Left forelimb (tissue), 1 donor: ENCODE measurements around the gene VWA5B1.

Experiments used
- DNase-seq: peaks from one replicate; pipeline ENCODE4 v3.0.0-alpha.2; 2018; ENCODE audit warnings: low spot score

The VWA5B1 gene

DNA sequence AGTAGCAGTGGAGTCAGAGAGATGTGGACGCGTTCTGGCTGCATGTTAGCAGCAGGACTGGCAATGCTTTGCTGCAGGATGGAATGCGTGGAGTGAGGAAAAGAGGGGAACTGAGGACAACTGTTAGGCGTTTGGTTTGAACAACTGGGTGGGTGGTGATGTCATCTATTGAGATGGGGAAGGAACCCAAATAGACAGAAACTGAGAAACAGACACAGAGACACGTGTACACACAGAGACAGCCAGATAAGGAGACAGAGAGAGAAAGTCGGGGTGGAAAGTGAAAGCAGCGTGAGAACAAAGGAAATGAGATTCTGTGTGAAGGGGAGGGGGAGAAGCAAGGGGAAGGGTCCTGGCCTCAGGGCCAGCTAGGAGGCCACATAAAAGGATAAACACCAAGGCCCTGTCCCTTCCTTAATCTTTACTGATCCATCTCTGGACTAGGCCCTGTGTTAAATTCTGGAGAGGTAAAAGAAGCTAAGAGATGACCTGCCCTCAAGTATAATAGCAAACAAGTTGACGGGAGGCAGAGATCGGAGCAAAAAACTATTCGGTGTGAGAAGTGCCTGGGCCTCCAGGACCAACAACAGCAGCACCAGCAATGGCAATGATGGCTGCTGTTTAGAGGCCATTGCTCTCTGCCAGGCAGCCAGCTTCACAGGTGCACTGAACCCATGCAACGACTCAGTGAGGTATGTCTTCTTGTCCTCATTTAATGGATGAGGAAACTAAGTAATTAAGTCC, 31.6 kb downstream of the VWA5B1 start:
- no peak for DNase-seq

DNA sequence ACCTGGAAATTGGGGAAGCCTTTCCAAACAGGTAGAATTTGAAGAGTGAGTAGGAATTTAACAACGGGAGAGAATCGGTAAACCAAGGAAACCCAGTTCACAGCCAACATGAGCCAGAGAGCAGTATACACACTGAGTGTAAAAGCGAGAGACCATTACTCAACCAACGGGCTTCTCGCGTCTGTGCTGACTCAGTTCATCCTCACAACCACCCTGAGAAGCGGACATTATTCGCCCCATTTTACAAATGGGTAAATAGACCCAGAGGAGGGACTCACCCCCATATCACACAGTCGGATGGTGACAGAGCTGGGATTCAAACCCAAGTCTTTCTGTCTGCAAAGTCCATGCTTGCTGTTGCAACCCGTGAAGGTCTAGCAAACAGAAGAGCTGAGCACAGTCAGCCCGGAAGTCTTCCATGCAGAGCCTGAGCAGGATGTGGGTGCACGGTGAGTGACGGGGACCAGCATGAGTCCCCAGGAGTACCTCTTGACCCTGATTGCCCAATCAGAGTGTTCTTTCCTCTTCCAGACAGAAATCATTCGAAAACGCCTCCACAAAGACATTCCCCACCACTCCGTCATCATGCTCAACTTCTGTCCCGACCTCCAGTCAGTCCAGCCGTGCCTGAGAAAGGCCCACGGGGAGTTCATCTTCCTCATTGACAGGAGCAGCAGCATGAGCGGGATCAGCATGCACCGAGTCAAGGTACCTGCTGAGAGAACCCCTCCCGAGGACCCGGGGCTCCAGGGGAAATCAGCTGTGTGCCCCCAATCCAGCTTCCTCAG, 32.3 kb downstream of the VWA5B1 start:
- no peak for DNase-seq

DNA sequence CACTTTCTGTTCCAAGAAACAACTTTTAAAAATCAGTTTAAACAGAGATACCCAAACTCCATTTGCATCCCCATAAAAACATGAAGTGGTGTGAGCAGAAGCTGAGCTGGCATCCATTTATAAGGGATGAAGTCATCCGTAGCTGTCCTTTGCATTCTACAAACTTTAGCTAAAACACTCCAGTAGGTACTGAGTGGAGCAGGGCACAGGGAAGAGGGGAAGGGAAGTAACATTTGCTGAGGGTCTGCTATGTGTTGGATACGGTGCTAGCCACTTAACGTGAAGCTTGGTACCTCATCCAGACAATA, 32.9 kb downstream of the VWA5B1 start:
- DNase-seq = no peak

DNA sequence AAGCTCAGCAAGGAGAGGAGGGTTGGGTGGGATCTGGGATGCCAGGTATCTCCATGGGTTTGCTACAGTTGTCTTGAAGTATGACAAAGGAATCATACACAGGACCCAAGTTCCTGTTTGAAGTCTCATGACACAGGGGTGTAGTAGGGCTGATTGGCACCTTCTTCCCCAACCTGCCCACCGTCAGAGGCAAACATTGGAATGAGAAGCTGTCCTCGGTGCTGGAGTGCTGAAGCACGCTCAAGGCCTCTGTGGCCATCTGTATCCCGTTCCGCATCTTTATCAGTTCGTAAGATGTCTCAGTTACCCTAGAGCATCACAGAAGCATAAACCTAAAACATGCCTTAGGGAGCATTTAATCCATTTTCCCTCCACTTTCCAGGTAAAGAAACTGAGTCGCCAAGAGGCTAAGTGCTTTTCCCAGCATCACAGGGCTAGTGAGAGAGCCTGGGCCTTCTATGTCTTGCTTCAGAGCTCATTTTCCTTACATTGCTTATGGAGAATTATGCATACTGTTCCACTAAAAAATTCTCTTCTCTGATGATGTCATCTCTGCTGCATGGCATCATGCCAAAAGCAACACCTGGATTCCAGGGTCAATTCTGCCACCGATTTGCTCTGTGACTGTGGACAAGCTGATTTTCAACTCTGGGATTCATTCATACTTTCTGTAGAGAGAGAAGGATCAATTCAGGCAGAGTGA, 34.2 kb downstream of the VWA5B1 start:
- no peak for DNase-seq

DNA sequence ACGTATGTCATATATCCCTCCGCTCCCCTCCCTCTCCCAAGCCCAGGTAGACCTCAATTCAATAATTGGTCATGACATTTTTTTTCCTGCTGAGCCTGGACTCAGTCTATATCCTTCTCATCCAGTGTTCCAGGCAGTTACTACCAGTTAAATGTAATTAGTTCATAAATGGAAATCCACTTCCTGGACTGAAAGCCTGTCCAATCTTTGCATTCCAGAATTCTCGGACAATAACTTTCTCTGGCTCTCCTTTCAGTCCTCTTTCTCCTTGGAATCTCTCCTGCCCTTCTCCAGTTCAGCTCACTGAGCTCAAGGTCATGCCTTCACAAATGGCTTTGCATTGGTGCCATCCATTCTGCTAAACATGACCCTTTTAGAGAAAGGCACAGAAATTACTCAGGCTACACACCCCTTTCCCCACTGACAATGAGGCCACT, 34.8 kb downstream of the VWA5B1 start:
- DNase-seq = no peak

DNA sequence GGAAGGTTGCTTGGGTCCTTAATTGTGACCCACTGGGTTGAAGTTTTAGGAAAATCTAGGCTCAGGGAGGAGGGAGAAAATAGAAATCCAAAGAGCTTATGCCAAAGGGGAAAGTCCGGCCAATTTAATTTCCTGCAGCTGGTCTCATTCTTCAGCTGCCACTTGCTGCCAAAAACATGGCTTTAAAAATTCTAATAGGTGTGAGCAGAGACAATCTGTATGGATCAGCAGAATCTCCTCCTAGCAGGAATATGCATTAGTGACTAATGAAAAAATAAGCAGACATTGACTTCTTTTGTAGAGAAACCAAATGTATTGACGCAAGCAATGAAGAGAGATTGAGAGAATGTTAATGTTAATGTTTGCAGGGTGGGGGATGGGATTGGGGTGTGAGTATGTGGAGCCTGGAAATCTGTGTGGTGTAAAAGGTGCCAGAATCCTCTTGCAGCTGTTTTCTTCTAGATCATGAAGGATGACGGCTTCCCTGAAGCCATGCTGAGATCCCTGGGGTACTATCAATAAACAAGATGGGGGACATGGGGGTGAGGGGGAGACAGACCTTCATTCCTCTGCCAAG, 35.3 kb downstream of the VWA5B1 start:
- no peak for DNase-seq

DNA sequence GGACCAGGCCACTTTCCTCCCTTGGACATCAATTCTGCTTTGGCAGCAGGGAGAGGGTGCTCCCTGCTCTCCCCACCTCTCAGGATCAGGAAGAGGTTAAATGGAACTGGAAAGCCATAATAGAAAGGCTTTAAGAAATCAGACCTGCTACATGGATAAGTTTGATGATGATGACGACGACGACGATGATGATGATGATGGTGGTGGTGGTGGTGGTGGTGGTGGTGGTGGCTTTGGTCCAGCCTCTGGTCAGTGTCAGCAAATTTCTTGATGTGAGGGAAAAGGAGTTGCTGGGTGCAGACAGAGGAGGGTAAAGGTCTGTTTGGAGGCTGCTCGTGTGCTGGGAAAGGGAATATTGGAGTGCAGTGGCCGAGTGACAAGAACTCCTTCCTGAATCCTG, 36.8 kb downstream of the VWA5B1 start:
- DNase-seq = no peak

DNA sequence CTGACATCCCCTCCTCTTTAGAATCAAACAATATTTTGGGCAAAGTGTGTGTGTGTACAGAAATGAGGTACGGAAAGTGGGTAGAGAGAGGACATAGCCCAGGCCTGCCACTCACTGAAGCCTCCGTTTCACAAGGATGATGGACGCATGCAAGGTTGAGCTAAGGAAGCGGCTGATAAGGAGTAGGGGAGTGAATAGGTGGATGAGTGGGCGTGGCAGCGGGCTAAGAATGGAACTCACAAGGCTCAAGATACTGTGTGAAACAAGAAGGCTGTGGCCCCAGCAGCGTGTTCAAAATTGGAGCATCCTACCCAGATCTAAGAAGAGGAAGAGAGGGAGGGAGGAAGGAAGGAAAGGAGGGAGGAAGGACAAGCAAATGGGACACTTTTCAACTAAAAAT, 37.5 kb downstream of the VWA5B1 start:
- no peak for DNase-seq

DNA sequence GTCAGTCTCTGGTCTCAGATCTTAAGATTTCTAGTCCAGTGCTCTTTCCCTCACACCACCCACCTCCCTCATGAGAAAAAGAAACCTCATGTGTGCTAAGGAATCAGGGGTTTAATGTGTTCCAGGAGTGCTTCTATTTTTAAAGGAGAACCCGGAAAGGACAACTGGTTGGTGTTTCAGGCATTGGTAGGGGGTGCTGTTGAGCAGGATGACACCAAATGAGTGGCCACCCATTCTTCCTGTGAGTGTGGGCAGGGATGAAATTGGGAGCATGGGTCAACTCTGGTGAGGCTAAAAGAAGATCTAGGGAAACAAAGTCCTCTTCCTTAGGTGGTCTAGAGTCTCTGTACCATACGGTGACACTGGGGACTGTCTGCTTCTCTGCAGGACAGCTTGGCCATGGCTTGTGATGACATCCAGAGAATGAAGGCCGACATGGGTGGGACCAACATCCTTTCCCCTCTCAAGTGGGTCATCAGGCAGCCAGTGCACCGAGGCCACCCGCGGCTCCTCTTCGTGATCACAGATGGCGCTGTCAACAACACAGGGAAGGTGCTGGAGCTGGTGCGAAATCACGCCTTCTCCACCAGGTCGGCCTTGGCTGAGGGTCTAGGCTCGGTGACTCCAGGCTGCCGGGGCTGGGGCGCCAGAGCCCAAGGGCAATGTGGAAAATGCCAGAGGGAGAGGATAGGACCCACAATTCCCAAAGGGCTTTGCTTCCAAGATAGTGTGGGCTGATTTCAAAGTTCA, 39.3 kb downstream of the VWA5B1 start:
- no peak for DNase-seq

DNA sequence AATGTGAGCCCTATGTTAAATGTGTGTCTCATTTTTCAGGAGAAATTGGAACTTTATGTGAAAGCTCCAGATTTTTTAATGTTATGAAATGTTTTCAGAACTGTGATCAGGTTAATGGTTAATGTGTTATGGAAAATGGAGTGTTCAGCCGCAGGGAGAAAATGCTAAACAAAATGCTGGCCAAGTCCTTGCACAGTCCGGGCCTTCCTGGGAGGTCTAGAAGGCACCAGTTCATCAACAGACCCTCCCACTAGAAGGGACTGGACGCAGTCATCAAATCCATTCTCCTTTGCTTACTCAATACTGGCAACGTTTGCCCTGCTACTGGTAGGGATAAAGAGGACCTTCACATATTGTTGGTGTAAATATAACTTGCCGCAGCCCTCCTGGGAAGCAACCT, 43.4 kb downstream of the VWA5B1 start:
- DNase-seq = no peak

DNA sequence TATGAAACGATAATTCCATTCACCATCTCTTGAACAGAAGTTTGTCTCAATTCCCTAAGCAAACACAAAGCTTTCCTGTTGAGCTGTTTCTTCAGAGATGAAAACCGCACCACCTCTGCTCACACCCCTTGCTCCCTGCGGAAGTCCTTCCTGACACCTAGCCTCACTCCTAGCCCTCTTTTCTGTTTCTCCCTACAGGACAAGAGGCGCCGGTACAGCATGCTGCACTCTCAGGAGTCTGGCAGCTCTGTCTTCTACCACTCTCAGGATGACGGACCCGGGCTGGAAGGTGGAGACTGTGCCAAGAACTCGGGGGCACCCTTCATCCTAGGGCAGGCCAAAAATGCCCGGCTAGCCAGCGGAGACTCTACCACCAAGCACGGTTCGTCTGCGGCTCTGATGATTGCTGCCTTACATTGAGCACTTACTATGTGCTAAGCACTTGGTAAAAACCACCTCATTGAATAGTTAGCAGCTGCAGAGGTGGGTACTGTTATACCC, 45.5 kb downstream of the VWA5B1 start:
- DNase-seq = no peak

DNA sequence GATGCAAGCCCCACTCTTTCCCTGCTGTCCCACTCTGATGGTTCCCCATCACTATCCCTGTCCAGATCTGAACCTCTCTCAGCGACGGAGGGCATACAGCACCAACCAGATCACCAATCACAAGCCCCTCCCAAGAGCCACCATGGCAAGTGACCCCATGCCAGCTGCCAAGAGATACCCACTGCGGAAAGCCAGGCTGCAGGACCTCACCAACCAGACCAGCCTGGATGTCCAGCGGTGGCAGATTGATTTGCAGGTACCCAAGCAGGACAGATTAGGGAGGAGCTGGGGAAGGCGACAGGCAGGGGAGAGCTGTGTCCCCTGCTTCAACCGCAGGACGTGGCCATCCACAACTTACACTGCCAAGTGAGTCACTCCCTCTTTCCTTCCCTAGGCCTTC, 46.9 kb downstream of the VWA5B1 start:
- DNase-seq = no peak

DNA sequence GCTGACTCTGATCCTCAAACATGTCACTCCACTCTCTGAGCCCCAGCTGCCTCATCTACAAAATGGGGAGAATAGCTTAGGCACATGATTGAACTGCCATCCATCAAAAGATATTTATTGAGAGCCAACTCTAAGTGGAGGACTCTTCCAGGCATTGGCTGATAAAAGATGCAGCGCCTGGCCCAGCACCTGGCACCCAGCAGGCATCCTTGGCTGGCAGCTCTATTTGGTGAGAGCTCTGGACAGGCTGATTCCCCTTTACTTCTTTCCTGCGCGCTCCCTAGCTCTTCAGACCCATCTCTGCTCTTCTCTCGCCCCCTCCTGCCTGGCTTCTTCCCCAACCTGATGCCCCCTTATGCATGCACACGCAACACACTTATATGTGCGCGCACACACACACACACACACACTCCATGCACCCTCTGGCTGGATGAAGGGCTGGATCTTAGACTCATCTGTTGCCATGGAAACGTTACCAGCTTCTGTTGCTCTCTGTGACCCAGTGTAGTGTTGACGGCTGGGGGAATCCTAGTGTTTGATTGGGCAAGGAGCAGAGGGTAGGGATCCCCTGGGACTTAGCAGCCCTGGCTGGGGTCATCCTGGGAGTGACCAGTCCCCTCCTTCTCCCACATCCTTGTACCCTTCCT, 49.3 kb downstream of the VWA5B1 start:
- no peak for DNase-seq

DNA sequence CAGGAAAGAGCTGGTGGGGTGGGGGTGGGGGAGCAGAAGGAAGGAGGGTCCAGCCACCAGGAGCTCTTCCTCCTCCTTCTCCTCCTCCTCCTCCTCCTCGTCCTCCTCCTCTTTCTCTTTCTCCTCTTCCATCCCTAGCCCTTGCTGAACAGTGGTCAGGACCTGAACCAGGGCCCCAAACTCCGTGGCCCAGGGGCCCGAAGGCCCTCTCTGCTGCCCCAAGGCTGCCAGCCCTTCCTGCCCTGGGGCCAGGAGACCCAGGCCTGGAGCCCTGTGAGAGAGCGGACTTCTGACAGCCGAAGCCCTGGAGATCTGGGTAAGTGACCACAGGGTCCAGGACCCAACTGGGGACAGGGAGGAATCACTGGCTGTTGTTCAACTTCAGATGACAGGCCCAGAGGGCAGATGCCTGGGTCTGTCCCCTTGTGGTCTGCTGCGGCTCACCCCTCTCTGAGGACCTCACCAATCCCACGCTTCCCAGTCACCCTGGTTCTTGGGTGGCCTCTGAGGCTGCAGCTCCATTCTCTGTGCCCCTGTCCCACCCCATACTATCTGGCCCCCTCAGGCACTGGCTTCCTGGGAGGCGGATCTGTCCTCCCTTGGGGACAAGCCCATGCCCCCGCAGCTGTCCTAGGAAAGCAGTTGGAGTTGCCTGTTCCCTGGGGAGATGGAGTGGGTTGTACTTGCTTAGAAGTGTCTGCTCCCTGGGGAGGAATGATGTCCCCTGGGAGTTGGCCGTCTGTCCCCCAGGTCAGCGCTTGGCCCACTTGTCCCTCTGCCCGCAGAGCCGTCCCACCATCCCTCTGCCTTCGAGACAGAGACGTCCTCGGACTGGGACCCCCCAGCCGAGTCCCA, 51.8 kb downstream of the VWA5B1 start:
- DNase-seq = no peak

DNA sequence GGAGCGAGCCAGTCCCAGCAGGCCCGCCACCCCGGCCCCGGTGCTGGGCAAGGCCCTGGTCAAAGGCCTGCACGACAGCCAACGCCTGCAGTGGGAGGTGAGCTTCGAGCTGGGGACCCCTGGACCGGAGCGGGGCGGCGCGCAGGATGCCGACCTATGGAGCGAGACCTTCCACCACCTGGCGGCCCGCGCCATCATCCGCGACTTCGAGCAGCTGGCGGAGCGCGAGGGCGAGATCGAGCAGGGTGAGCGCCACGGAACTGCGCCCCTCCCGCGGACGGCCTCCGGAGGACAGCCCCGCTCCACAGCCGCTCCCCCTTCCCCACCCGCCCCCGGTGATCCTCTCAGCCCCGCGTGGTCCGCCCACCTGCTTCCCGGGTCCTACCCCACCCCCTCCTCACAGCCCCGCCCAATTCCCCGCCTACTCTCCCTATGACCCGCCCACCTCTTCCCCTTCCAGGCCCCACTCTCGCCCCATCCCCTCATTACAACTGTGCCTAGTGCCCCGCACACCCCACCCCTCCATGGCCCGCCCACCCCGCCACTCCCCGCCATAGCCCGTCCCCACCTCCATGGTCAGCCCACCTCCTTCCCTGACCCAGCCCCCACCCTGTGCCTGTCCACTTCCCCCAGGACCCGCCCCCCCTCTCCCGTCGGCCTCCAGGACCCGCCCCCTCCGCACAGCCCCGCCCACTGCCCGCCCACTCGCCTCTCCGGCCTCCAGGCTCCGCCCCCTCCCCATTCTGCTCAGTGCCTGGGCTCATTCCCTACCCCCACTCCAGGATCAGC, 52.7 kb downstream of the VWA5B1 start:
- DNase-seq = no peak

DNA sequence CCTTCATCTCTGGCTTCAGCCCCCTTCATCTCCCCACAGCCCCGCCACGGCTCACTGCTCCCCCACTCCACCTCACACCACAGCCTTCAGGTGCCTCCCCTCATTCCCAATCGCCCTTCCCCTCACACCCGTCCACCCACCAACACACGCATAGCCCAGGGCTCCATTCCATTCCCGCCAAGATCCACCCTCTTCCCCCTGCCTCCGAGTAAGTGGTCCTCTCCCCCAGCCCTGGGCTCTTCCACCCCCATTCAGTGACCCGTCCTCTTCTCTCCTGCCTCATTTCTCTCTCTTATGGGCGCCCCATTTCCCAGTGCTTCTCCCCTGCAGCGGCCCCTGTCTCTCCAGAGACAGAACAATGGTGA, 53.2 kb downstream of the VWA5B1 start:
- DNase-seq = no peak

DNA sequence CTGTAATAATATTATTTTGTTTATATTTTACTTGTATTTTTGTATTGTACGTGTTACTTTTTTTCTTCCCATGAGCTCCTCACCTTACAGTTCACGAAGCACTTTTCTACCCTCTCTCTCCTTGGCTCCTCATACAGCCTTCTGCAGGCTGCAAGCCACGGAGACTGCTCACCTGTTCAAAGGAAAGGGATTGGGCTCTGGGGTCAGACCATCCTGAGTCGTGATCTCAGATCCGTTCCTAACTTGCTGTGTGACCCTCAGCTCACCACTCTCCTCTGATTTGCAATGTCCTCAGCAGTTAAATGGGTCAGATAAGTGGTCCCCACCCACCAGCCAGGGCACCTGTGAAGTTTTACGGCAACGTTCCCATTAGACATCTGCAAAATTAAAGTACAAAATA, 54.1 kb downstream of the VWA5B1 start:
- DNase-seq = no peak

DNA sequence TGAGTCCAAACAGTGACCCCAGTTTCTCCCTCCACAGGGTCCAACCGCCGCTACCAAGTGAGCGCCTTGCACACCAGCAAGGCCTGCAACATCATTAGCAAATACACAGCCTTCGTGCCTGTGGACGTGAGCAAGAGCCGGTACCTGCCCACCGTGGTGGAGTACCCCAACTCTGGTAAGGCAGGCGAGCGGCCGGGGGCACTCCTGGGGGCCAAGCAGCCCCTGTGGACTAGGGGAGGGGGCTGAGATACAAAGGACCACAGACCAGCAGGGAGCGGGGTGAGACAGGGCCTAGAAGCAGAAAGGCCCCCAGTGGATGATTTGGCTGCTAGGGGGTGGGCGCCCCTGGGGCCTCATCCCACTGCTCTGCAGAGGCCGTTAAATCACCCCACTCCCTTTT, 54.7 kb downstream of the VWA5B1 start:
- no peak for DNase-seq

DNA sequence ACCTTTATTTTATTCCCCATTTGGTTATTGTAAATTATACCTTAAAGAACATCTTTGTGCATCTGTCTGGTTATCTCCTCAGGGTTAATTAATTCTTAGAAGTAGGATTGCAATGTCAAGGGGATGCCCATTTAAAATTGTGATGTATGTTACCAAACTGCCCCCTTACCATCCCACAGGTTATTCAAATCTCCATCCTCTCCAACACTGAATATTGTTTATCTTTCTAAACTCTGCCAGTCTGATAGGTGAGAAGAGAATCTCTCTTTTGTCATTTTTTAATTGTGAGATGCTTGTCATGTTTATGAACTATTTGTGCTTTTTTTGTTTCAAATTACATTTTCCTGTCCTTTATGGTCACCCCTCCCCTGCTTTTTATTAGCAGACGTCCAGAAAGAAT, 55.8 kb downstream of the VWA5B1 start:
- DNase-seq = no peak

DNA sequence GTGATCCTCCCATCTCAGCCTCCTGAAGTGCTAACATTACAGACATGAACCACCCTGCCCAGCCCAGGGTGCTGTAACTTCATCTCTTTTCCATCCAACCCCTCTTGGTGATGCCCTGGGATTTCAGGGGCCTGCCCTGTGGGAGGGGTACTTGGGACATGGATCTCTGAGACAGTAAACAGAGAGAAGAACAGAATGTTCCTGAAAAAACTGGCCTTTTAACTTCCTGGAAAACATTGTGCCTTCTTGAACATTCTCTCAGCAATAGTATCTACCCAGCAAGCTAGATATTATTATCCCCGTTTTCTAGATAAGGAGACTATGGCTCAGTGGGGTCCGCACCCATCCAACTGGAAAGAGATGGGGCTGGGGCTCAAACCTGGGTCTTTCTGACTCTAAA, 57.0 kb downstream of the VWA5B1 start:
- DNase-seq = no peak
